Uterus (tissue), 4 donors: ENCODE results near the gene SLC26A5. TPM values are rescaled to one million over a fixed set of nuclear protein-coding genes. Genes with fewer than 3 reads are reported as not detected.

Experiments
- DNase-seq, 2 donors: peaks; one replicate each; pipeline ENCODE4 v3.0.0-alpha.2; 2019 to 2020
- H3K27ac ChIP-seq, 2 donors: fragments of 200-600 bp; sonication (generic); 1 replicate in 1 of 2; 2 replicates in 1 of 2; pipeline ENCODE4 v1.5.1; 2016 to 2018
- H3K27me3 ChIP-seq, 2 donors: fragments of 200-600 bp; sonication (generic); one replicate each; pipeline ENCODE4 v1.5.1; 2018 to 2019; ENCODE audit warnings: control low read depth in 1 of 2
- H3K36me3 ChIP-seq, 2 donors: fragments of 200-600 bp; sonication (generic); one replicate each; pipeline ENCODE4 v1.5.1; 2019; ENCODE audit warnings: control low read depth in 1 of 2
- H3K4me1 ChIP-seq, 2 donors: fragments of 200-600 bp; sonication (generic); one replicate each; pipeline ENCODE4 v1.5.1; 2018 to 2019; ENCODE audit warnings: control low read depth in 1 of 2
- H3K4me3 ChIP-seq, 2 donors: fragments of 200-600 bp; sonication (generic); 1 replicate in 1 of 2; 2 replicates in 1 of 2; pipeline ENCODE4 v1.5.1; 2018 to 2019; ENCODE audit warnings: mild to moderate bottlenecking in 1 of 2
- H3K9me3 ChIP-seq, 2 donors: fragments of 200-600 bp; sonication (generic); one replicate each; pipeline ENCODE4 v1.5.1; 2019; ENCODE audit warnings: control low read depth in 1 of 2
- CTCF ChIP-seq, 4 experiments: fragments of 200-600 bp in 2 of 4; fragments of 450-650 bp in 2 of 4; sonication (generic) in 2 of 4; IDR thresholded peaks; one replicate each; pipeline ENCODE4 v1.5.1; 2016 to 2019; ENCODE audit warnings: antibody characterized with exemption in 4 of 4, mild to moderate bottlenecking in 2 of 4, moderate library complexity in 1 of 4
- POLR2A ChIP-seq, 2 donors: fragments of 450-650 bp; IDR thresholded peaks; one replicate each; pipeline ENCODE4 v1.6.1; 2016; ENCODE audit warnings: antibody characterized with exemption in 2 of 2, mild to moderate bottlenecking in 1 of 2, moderate library complexity in 1 of 2
- intact Hi-C: fragments of 100-400 bp; cut with DNase I; formaldehyde crosslinking; loops from one replicate; pipeline ENCODE4 v1.15.1; 2023; ENCODE audit warnings: low total_unique reads
- total RNA-seq, 4 donors: library from RNA; depleted of rRNA in 3 of 4; stranded (reverse); fragments of >200 nt in 3 of 4; gene quantifications; one replicate each; pipeline versions ENCODE4 v1.1.0 to v1.2.4, GENCODE V29; 2014 to 2023
- donor health status: DM: yes; HTN: yes; CAD: no.

Gene SLC26A5
- total RNA-seq, 4 donors from 2014 or later = 0.28 to 0.37 TPM; not detected in 2

GRCh38 chr7:103381280-103382031, 64.6 kb downstream of the SLC26A5 start:
- Histone ChIP-seq H3K4me3 (no peak overlapping the region), H3K27me3 (peaks cover 0 to 4% of the 10 kb centered on the region in 2 donors), H3K27ac (no peak overlapping the region), H3K9me3 (no peaks in the 10 kb centered on the region), H3K4me1 (no peaks in the 10 kb centered on the region), H3K36me3 (no peaks in the 10 kb centered on the region)
- no peak for TF ChIP-seq POLR2A (IDR thresholded peaks at IDR 0.05)
- TF ChIP-seq CTCF (IDR thresholded peaks at IDR 0.05) = no peak
- DNase-seq = no peak
- intact Hi-C loops = no loop called here

DNA sequence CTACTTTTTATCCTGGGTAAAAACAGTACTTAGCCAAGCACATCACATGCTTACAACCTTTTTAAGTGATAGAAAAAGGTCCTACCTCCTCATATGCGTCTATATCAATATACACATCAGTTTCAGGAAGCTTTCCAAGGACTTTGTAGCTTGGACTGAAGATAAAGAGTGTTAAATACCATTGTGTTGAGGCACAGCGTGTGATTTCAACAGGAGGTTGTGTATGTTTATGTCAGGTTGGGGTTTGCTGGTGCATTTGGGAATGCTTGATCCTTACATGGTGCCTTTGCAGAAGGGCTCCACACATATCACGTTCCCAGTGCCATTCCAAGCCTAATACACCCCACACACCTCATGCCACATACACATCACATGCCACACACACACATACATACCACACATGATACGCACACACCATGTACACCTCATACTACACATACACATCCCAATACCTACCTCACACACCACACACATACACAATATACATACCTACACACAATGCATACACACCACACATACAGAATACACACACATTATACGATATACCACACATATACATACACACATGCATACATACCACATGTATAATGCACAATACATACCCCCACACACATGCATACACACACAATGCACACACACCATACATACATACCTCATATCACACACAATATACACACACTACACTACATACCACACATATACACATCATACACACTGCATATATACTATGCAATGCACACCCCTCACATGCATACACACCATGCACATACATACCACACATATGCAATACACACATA, 65.4 kb downstream of the SLC26A5 start:
- H3K4me3 ChIP-seq = no peak overlapping the region
- DNase-seq = no peak
- no peaks in the 10 kb centered on the region for H3K9me3 ChIP-seq
- TF ChIP-seq CTCF (IDR thresholded peaks at IDR 0.05) (no peak), POLR2A (IDR thresholded peaks at IDR 0.05) (no peak)
- no peak overlapping the region for H3K27ac ChIP-seq
- intact Hi-C loops = no loop called here
- peaks cover 0 to 4% of the 10 kb centered on the region in 2 donors for H3K27me3 ChIP-seq
- H3K36me3 ChIP-seq = no peaks in the 10 kb centered on the region
- no peaks in the 10 kb centered on the region for H3K4me1 ChIP-seq

GRCh38 chr7:103379270-103379975, 66.6 kb downstream of the SLC26A5 start:
- no peak overlapping the region for H3K4me3 ChIP-seq
- no peaks in the 10 kb centered on the region for H3K4me1 ChIP-seq
- peaks cover 0 to 4% of the 10 kb centered on the region in 2 donors for H3K27me3 ChIP-seq
- no peak overlapping the region for H3K27ac ChIP-seq
- no peaks in the 10 kb centered on the region for H3K36me3 ChIP-seq
- intact Hi-C loops = no loop called here
- no peaks in the 10 kb centered on the region for H3K9me3 ChIP-seq
- no peak for DNase-seq
- TF ChIP-seq POLR2A (IDR thresholded peaks at IDR 0.05) (no peak), CTCF (IDR thresholded peaks at IDR 0.05) (no peak)

GRCh38 chr7:103373866-103374643, 72.0 kb downstream of the SLC26A5 start:
- Histone ChIP-seq H3K36me3 (no peaks in the 10 kb centered on the region), H3K27me3 (peaks cover 0 to 4% of the 10 kb centered on the region in 2 donors), H3K9me3 (no peaks in the 10 kb centered on the region), H3K27ac (no peak overlapping the region), H3K4me1 (no peaks in the 10 kb centered on the region), H3K4me3 (no peak overlapping the region)
- TF ChIP-seq CTCF (IDR thresholded peaks at IDR 0.05) = no peak
- no peak for TF ChIP-seq POLR2A (IDR thresholded peaks at IDR 0.05)
- intact Hi-C loops = no loop called here
- no peak for DNase-seq
